AG04450 (cell line): ENCODE measurements around the gene XYLT1. TPM values are rescaled to one million over a fixed set of nuclear protein-coding genes. Genes with fewer than 3 reads are reported as not detected.
"Not testable (repeated sequence)": the region's sequence is repeated elsewhere in the genome, so short reads cannot be mapped to it uniquely, and the experiment has no call there.

ENCODE experiments used
- CTCF ChIA-PET: fragments of 300-600, 350-600 bp; formaldehyde crosslinking; extraction: SDS; loops from one replicate; lab custom pipeline; 2022; ENCODE audit warnings: antibody characterized with exemption, inconsistent platforms; lab: Charles Lee
- POLR2A ChIA-PET: fragments of 350-600 bp; formaldehyde crosslinking; extraction: SDS; loops from one replicate; lab custom pipeline; 2021; ENCODE audit warnings: antibody characterized with exemption, inconsistent platforms; lab: Yijun Ruan, JAX
- DNase-seq: peaks from one replicate; pipeline ENCODE4 v3.0.0-alpha.2; 2011; ENCODE audit warnings: low read depth, low spot score
- H3K27ac ChIP-seq: one replicate; pipeline ENCODE4 v1.5.1; 2012; ENCODE audit warnings: low read depth, low read length, control low read depth
- H3K27me3 ChIP-seq: one replicate; pipeline ENCODE4 v1.6.0; 2012; ENCODE audit warnings: low read length; ENCODE audit not compliant: control insufficient read depth, insufficient read depth
- H3K4me3 ChIP-seq: 2 replicates; pipeline ENCODE4 v1.5.1; 2011; ENCODE audit warnings: mild to moderate bottlenecking, low read depth, low read length, control low read depth
- H3K9me3 ChIP-seq: 2 replicates; pipeline ENCODE4 v1.5.1; 2012; ENCODE audit warnings: low read length; ENCODE audit not compliant: control insufficient read depth, insufficient read depth
- polyA plus RNA-seq: library from polyadenylated mRNA; depleted of rRNA; stranded (reverse); fragments of >200 nt; gene quantifications from 2 replicates; pipeline ENCODE4 v1.2.3, GENCODE V29; 2011
- TF ChIP-seq, protein P1 (sequence below): IDR thresholded peaks from 2 replicates; pipeline ENCODE4 v1.5.1; 2011; ENCODE audit warnings: low read depth, low read length, control low read depth, inconsistent platforms

Gene XYLT1
- polyA plus RNA-seq, 1 experiment = 6.7 TPM

DNA sequence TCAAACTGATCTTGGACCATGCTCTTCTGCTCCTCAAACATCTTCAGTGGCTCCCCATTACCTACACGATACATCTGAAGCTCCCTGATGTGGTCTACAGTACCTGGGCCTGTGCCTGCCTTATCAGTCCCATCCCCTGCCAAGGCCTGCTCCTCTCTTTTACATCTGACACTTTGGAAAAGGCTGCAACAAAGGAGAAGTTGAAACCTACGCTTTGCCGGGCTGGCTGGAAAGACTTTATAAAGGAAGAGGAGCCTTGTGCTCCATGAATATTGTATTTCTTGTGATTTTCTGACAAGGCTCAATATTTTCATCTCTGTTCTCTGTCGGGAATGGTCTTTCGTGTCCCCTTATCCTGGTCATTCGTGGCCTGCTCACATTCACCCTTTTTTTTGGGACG lies 132.5 kb downstream of the XYLT1 start:
- TF ChIP-seq, protein P1, sequence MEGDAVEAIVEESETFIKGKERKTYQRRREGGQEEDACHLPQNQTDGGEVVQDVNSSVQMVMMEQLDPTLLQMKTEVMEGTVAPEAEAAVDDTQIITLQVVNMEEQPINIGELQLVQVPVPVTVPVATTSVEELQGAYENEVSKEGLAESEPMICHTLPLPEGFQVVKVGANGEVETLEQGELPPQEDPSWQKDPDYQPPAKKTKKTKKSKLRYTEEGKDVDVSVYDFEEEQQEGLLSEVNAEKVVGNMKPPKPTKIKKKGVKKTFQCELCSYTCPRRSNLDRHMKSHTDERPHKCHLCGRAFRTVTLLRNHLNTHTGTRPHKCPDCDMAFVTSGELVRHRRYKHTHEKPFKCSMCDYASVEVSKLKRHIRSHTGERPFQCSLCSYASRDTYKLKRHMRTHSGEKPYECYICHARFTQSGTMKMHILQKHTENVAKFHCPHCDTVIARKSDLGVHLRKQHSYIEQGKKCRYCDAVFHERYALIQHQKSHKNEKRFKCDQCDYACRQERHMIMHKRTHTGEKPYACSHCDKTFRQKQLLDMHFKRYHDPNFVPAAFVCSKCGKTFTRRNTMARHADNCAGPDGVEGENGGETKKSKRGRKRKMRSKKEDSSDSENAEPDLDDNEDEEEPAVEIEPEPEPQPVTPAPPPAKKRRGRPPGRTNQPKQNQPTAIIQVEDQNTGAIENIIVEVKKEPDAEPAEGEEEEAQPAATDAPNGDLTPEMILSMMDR = no peak
- H3K27ac ChIP-seq = no peak overlapping the region
- no peaks in the 10 kb centered on the region for H3K9me3 ChIP-seq
- H3K4me3 ChIP-seq = no peak overlapping the region
- ChIA-PET CTCF (no interaction called here), POLR2A (no interaction called here)
- H3K27me3 ChIP-seq = no peaks in the 10 kb centered on the region
- DNase-seq = no peak

- CTCF ChIA-PET = no interaction called here
- H3K27me3 ChIP-seq = no peaks in the 10 kb centered on the region
- no peak for DNase-seq
- no peak overlapping the region for H3K4me3 ChIP-seq
- POLR2A ChIA-PET = no interaction called here
- TF ChIP-seq, protein P1 = no peak
- H3K9me3 ChIP-seq = no peaks in the 10 kb centered on the region
- no peak overlapping the region for H3K27ac ChIP-seq
These were observed 134.2 kb downstream of the XYLT1 start for GRCh38 chr16:17336530-17336900.

DNA sequence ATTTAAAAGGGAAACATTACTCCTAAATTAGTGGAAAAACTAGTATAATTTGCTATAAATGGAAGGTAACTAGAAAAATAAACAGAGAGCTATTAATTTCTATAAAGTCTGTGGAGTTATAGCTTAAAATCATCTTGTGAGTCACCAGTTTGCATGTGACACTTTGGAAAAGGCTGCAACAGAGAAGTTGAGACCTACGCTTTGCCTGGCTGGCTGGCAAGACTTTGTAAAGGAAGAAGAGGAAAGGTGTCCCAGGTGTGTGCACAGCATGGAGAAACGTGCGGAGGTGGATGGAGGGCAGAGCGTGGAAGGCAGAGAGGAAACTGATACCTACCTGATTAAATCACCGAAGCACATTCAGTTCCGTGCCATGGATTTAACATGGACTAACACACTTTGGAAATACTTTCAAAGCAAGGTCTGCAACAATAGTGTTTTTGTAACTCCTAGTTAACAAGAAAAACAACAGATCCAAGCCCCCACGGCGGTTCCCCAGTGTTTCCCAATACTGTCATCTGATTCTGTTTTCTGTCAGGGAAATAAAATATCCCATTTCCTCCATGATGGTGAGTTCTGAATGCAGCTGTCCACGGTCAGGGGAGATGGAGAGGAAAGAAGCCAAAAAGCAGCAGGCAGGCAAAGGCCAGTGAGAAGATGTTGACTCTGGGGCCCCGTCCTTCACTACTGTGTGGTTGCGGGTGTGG lies 134.8 kb downstream of the XYLT1 start:
- Histone ChIP-seq H3K9me3 (no peaks in the 10 kb centered on the region), H3K27ac (no peak overlapping the region), H3K4me3 (no peak overlapping the region), H3K27me3 (no peaks in the 10 kb centered on the region)
- ChIA-PET POLR2A (no interaction called here), CTCF (no interaction called here)
- TF ChIP-seq, protein P1 = no peak
- DNase-seq = no peak

- H3K4me3 ChIP-seq, H3K27me3 ChIP-seq, H3K9me3 ChIP-seq, CTCF ChIA-PET, POLR2A ChIA-PET, DNase-seq, H3K27ac ChIP-seq: not testable (repeated sequence)
These were observed 135.4 kb downstream of the XYLT1 start for GRCh38 chr16:17335406-17335805.

GRCh38 chr16:17334096-17334495 lies 136.7 kb downstream of the XYLT1 start:
- no peak overlapping the region for H3K4me3 ChIP-seq
- TF ChIP-seq, protein P1 = no peak
- H3K27ac ChIP-seq = peak overlapping the region; percentile 53
- CTCF ChIA-PET = no interaction called here
- DNase-seq = peak; percentile 67
- POLR2A ChIA-PET = interaction anchor here (0.6 kb wide), 1 partner anchor 17 kb away, joined by 4 read pairs; no protein-coding TSS in a partner anchor
- H3K27me3 ChIP-seq = no peaks in the 10 kb centered on the region
- H3K9me3 ChIP-seq = no peaks in the 10 kb centered on the region
